Stimulated activated CD8-positive, alpha-beta memory T cell treated with anti-CD3 and anti-CD28 coated beads, Interleukin-15, amount 100 ng/mL, for 1 hour (primary cell): ENCODE measurements around the gene SYK.

Experiments used
- DNase-seq: peaks from one replicate; pipeline ENCODE4 v3.0.0-alpha.2; 2020; ENCODE audit warnings: low read depth

SYK gene

GRCh38 chr9:90946982-90947381 is 145.4 kb downstream of the SYK start:
- DNase-seq = no peak
